Measurements from ENCODE around the gene BPHL.
A peak's percentile ranks its signal among the peaks of the same experiment; 100 is the strongest.

DNA sequence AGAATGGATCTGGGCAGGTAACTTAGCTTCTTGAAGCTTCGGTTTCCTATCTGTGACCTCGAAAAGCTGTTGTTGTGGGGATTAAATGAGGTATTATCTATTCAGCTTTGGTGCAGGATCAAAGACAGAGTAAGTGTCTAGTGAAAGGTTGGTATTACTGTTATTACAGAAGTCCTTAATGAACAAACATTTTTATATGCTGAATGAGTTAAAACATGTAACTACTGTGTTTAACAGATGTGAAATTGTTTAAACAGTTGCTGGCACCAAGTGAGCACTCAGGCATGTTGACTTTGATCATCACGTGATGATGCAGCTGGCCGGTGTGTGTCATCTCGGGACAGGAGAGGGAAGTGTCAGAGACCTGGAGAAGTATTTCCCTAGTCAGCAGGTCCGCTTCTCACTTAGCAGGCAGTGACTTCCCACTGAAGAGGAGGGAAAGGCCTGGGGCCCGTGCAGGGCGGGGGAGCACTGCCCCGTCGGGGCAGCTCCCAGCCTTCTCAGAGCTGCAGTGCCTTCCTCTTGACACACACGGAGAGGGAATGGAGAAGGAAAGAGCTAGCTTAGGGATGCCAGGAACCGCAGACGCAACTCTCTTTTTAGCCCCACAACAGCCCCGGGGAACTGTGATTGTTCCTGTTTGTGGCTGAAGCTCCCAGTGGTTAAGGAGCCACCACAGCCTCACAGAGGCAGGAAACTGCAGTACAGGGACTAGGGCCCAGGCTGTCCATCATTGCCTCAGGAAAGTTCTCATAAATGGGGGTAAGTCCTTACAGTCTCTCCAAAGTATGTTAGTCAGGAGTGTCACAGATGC, 20.8 kb downstream of the BPHL start:
- TF ChIP-seq CTCF (IDR thresholded peaks at IDR 0.05) (no peak), POLR2AphosphoS5 (IDR thresholded peaks at IDR 0.05) (peak; percentile 22 to 30), EP300 (IDR thresholded peaks at IDR 0.05) (no peak), POLR2A (IDR thresholded peaks at IDR 0.05; ENCODE audit: low read depth) (no peak)
